ENCODE results near the gene CFAP410.
"Not testable (repeated sequence)": the region's sequence is repeated elsewhere in the genome, so short reads cannot be mapped to it uniquely, and the experiment has no call there.

CFAP410 gene

DNA sequence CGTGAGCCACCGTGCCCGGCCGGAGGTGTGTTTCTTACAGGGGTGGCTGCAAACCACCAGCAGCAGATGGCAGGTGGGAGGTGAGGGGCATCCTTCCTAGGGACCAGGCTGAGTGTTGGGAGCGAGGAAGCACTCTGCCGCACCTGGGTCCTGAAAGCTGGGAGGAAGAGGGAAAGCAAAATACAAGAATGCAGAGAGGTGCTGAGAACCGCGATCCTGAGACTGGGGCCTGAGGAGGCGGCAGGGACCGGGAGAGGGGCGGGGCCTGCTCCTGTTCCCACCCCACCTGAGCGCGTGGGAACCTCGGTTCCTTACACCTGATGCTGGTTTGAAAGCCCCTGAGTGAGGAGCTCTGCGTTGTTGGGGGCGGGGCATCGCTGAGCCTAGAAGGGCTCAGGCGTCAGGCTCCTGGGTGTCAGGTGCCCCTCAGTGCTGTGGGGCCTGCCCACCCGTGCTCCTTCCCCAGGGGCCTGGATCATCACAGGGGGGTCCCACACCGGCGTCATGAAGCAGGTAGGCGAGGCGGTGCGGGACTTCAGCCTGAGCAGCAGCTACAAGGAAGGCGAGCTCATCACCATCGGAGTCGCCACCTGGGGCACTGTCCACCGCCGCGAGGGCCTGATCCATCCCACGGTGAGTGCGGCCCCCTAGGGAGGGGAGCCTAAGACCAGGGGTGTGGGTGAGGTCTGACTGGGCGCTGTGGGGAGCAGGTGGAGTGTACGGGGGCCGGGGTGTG lies 29.7 kb upstream of the CFAP410 start:
- FAIRE-seq: no peak

DNA sequence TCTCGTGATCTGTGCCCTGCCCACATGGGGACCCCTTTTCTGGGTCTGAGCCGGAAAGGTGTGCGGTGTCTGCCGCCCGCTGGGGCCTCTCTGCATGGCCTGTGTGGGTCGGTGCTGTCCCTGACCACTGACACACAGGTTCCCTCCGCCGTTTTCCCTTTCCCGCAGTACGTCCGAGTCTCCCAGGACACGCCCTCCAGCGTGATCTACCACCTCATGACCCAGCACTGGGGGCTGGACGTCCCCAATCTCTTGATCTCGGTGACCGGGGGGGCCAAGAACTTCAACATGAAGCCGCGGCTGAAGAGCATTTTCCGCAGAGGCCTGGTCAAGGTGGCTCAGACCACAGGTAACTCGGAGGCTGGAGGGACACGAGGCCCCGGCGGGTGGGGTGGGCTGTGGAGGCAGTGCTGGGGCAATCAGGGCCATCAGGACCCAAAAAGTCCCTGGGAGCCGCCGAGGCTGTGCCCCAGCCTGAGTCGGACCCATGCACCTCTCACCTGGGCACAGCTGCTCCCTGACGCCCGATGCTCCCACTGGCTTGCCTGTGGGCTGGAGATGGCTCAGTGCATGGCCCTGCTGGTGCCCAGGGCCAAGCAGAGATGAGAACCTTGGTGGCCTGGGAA lies 27.5 kb upstream of the CFAP410 start:
- no peak for FAIRE-seq

DNA sequence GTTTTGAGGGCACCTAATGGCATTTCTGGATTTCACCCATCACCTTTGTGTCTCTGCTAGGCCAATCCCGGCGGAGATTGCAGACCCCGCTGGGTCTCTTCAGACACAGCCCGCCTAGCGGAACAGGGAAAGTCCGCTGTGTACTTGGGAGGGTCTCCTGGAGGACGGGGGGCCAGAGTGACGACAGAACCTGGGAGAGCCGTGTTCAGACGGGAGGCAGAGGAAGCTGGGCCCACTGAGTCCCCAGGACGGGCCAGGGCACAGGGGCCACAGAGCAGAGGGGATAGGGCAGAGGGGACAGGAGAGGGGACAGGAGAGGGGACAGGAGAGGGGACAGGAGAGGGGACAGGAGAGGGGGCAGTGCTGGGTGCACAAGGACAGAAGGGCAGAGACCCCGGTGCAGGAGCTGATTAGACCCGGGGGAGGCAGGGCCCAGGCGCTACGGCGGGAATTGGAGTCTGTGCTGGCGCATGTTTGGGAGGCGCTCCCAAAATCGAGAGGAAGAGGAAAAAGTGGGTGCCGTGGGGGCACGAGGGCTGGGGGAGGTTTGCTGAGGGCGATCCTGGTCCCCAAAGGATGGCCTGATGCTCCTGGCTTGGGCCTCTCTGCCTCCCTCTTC lies 26.9 kb upstream of the CFAP410 start:
- FAIRE-seq: no peak

GRCh38 chr21:44365251-44365966 lies 26.2 kb upstream of the CFAP410 start:
- no peak for FAIRE-seq

DNA sequence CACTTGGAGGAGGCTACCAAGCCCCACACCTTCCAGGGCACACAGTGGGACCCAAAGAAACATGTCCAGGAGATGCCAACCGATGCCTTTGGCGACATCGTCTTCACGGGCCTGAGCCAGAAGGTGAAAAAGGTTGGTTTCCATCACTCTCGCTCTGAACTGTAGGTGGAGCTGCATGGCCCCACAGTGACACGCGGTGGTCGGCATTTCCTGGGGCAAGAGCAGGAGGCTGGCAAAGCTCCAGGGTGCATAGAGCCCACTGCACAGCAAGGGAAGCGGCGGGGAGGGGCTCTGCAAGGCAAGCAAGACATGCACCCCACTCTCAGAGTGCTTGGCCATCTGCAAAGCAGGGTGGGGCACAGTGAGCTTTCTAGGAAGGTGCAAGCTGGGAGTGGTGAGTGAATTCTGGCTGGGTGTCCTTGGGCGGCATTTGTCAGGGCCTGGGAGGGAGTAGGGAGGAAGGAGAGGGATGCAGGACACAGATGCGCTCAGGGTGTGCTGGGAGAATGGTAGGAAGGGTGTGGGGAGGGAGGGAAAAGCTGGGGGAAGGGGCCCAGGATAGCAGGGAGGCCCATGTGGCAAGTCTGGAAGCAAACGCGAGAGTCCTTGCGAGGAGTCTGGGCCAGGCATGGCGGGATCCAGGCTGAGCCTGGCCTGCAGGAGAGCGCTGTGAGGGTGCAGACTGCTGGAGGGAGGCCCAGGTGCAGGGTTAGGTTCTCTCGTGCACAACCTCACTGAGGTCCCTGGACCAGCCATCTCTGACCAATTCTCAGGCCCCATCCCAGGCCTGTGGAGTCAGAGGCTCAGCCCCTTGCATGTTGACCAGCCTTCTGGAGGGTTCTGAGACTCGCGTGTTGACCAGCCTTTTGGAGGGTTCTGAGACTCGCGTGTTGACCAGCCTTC lies 25.2 kb upstream of the CFAP410 start:
- no peak for FAIRE-seq

- no peak for FAIRE-seq
Observed at GRCh38 chr21:44363278-44363677, 24.1 kb upstream of the CFAP410 start.

DNA sequence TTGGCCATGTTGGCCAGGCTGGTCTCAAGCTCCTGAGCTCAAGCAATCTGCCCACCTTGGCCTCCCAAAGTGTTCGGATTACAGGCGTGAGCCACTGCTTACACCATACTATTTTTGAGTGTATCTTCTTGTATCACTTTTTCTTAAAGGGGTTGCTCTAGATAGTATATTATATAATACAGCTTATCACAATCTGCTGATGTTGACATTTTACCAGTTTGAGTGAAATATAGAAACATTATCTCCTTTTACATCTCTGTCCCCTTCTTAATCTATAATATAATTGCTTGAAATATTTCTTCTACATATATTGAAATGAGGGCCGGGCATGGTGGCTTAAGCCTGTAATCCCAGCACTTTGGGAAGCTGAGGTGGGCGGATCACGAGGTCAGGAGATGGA lies 22.7 kb upstream of the CFAP410 start:
- FAIRE-seq: not testable (repeated sequence)

GRCh38 chr21:44360159-44360558 lies 21.0 kb upstream of the CFAP410 start:
- no peak for FAIRE-seq

DNA sequence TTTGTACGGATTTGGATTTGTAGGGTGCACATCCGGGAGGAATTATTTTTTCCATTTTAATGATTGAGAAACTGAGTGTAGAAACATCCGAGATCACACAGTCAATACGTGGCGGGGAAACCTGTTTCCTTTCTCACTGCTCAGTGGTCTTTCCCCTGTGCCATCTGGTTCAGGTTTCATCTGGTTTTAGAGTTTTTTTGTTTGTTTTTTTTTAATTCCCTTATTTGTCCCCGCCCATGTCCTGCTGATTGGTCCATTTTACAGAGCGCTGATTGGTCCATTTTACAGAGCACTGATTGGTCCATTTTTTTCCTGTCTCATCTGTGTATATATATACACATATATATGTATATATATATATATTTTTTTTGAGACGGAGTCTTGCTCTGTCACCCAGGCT lies 20.2 kb upstream of the CFAP410 start:
- no peak for FAIRE-seq

DNA sequence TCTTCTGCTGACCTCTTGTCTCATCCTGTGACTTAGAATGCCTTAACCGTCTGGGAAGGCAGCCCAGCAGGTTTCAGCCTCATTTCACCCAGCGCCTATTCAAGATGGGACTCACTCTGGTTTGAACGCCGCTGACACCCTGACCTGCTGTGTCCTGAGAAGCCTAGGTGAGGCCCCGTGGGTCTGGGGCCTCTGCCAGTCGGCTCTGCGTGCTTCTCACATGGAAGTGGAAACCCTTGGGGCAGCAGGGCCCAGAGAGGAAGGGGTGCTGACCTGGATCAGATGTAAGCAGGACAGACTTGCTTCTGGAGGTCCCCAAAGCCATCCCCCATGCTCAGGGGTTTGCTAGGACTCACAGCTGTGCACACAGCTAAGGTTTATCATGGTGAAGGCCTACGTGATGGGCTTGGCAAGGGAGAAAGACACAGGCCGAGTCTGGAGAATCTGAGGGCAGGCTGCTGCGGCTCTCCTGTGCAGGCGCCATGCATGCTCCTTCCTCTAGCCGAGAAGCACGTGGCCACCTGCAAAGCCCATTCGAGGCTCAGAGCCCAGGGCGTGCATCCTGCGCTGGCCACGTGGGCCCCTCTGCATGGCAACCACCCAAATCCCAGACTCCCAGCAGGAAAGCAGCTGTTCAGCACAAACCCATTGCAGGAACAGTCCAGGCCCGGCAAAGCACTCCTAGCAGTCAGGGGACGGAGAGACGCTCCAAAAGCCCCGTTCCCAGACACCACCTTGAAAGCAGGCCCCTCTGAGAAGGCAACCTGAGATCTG lies 18.1 kb upstream of the CFAP410 start:
- FAIRE-seq: no peak

DNA sequence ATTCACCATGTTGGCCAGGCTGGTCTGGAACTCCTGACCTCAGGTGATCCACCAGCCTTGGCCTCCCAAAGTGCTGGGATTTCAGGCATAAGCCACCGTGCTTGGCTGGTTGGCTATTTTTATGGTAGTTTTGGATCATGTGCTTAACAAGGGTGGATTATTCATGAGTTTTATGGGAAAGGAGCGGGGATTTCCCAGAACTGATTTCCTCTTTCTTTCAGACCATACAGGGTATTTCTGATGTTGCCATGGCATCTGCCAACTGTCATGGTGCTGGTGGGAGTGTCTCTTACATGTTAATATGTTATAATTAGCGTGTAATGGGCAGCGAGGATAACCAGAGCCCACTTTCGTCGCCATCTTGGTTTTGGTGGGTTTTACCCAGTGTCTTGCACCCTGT lies 17.4 kb upstream of the CFAP410 start:
- FAIRE-seq: no peak

DNA sequence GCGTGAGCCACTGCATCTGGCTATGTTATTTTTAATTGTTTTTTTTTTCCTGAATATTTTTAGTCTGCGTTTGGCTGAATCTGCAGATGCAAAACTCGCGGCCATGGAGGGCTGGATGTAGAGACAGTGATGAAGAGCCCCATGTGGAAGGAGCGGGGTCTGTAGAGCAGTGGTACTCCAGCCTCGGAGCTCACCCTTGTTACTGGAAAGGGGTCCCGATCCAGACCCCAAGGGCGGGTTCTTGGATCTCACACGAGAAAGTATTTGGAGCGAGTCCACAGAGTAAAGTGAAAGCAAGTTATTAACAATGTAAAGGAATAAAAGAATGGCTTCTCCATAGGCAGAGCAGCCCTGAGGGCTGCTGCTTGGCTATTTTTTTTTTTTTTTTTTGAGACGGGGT lies 17.0 kb upstream of the CFAP410 start:
- no peak for FAIRE-seq

GRCh38 chr21:44354775-44355771 lies 15.9 kb upstream of the CFAP410 start:
- no peak for FAIRE-seq

DNA sequence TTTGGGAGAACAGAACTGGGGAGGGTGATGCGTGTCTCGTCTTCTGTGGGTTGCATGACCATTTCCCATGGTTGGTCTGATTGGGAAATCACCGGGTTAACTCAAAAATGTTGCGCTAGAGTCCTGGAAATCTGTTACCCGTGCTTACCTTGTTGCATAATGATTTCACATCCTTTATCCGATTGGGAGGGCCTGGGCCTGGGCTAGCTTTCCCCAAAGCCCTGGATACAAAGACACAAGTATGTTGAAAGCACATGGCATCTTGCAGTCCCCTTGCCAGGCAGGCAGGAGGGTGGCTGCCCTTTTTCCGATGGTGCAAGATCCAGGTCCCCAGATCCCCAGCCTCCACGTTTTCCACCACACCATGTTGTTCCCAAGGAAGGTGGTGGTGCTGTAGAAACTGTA lies 14.8 kb upstream of the CFAP410 start:
- FAIRE-seq: no peak

DNA sequence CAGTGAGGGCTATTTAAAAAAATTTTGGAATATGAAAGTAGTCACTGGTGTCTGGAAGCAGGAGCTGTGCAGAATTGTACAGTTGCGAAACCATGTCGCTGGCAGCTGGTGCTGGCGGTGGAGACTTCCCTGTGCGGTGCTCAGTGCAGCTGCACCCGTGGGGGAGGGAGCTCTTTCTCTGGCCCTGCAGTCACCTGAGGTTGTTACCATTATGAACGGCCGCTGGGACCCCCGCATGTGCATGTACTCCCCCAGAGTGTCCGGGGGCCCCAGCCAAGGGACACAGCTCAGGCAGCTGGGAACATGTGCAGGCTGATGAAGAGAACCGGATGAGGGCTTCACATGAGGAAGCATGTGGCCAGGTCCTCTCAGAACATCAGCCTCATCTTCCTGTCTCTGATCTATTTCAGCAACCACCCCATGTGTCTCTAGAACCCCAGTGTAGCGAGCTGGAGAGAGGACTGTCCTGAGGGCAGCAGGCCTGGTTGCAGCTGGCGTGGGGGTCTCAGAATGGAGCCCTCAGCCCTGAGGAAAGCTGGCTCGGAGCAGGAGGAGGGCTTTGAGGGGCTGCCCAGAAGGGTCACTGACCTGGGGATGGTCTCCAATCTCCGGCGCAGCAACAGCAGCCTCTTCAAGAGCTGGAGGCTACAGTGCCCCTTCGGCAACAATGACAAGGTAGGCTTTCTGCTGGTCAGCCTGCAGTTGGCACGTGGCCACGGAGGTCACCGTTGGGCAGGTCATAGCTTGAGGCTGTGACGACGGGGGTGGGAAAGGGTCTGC lies 14.2 kb upstream of the CFAP410 start, which contains the start of gene TRPM2:
TRPM2 (plus strand) TSS at position 431 of the 780 bp plus-strand sequence; CDS start at position 511, 80 bp downstream.
- FAIRE-seq: no peak

DNA sequence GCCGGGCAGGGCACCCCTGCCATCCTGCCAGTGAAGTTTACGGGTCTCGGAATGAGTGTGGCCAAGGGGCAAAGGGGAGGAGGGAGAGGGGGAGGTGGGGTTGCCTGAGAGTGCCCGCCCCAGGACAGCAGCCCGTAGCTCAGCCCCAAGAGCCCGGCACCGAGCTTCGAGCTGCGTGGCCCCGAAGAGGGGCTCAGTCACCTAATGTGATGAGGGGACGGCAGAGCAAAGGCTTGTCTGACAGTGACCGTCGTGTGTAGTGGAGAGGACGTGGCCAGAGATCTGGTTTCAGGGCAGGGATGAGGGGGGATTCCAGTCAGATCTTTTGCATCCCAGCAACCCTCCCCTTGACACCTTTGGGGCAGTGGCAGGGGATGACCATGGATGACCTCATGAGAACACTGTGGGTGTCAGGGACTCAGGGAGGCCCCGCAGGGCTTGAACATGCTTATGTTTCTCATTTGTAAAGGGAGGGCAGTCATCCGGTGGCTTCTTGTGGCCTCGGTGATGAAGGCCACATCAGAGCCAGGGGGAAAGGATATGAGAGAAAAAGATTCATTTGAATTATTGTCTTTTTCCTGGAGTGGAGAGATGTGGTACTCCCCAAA lies 13.2 kb upstream of the CFAP410 start:
- FAIRE-seq: no peak

DNA sequence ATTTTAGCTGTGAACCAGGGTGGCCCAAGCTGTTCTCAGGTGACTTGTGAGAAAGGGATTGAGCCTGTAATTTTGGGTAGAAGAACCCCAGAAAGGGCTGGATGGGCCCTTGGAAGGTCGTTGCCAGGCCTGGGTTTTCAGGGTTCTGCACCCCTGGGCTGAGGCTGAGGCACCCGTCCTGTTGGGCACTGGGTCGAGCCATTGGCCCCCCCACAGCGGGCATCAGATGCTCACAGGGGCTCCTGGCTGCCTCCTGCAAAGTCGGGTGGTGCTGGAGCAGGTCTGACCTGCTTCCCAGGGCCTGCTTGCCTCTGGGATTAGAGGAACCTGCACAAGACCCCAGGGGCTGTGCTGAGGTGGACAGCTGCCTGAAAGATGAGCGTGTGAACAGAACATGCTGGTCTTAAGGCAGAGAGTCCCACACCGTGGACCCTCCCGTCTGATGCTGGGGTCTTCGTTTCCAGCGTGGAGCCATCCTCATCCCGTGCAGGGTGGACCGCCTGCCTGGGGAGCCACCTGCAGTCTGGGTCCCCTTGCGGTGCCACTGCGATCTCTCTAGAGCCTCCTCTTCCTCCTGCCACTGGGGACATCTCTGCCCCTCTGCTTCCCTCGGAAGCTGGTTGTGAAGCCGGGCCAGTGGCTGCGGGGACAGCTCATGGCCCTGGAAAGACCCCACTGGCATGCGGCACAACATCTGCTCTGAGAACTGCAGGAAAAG lies 12.5 kb upstream of the CFAP410 start:
- FAIRE-seq: no peak
